Epithelial cell of proximal tubule (primary cell): ENCODE data around the gene WNT9B. TPM values are rescaled to one million over a fixed set of nuclear protein-coding genes. Genes with fewer than 3 reads are reported as not detected.

Source experiments
- DNase-seq: peaks from one replicate; pipeline ENCODE4 v3.0.0-alpha.2; 2011; ENCODE audit warnings: low read depth
- H3K4me3 ChIP-seq: 2 replicates; pipeline ENCODE4 v1.5.1; 2011; ENCODE audit warnings: low read depth, mild to moderate bottlenecking, low read length
- total RNA-seq: library from RNA; depleted of rRNA; stranded (reverse); fragments of >200 nt; gene quantifications from 2 replicates; pipeline ENCODE4 v1.2.3, GENCODE V29; 2015
- TF ChIP-seq, protein P1 (sequence below): conservative IDR thresholded peaks from 2 replicates; pipeline ENCODE4 v1.5.1; 2012; ENCODE audit warnings: low read depth, mild to moderate bottlenecking, low read length

The WNT9B gene
- total RNA-seq, 1 donor from 2014 or later, result not detected

DNA sequence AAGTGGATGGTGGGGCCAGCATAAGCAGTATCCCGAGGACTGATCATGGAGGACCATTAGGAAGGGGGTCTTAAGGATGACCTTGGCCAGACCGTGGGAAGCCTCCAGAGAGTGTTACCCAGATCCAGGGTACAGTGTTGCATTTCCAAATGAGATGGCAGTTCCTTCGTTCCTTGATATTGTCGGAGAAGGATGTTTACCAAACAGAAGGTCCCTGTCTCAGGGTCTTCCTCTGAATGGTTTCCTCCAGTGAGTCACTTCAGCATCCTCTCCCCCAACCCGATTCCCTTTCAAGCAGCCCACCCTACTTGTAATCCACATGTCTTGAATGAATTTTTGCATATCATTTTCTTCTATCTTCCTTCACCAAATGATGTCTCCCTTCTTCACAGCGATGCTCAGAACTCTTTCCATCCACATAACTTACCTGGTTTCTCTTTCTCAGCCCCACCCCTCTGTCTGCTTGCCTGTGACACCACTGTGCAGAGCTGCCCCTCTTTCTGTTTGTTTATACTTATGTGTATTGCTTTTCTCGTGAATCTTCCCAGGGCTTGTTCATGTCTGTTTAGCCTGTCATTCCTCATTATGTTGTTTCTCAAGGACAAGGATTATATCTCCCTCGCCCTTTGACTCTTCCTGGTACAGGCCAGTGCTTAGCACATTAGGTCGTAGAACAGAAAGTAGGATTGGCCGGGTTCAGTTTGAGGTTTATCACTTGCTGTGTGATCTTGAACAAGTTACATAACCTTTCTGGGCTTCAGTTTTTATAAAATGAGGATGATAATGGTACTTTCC is 77.3 kb downstream of the WNT9B start:
- no peak for DNase-seq
- H3K4me3 ChIP-seq, result no peak overlapping the region
- TF ChIP-seq, protein P1, sequence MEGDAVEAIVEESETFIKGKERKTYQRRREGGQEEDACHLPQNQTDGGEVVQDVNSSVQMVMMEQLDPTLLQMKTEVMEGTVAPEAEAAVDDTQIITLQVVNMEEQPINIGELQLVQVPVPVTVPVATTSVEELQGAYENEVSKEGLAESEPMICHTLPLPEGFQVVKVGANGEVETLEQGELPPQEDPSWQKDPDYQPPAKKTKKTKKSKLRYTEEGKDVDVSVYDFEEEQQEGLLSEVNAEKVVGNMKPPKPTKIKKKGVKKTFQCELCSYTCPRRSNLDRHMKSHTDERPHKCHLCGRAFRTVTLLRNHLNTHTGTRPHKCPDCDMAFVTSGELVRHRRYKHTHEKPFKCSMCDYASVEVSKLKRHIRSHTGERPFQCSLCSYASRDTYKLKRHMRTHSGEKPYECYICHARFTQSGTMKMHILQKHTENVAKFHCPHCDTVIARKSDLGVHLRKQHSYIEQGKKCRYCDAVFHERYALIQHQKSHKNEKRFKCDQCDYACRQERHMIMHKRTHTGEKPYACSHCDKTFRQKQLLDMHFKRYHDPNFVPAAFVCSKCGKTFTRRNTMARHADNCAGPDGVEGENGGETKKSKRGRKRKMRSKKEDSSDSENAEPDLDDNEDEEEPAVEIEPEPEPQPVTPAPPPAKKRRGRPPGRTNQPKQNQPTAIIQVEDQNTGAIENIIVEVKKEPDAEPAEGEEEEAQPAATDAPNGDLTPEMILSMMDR, result no peak

DNA sequence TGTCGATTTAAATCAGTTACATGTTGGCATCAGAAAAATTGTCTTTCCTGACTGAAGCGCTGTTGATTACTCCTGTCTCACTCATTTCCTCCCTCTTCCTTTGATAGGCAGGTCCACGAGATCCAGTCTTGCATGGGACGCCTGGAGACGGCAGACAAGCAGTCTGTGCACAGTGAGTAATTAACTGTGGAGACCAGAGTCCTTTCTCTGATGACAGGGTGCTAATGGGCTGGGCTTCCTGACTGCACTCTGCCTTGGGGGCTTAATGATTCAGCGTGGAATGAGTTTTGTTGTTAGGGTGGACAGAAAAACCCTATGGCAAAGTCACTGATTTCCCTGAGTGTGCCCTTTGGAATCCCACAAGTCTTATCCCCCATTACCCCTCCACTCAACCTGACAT is 78.0 kb downstream of the WNT9B start:
- no peak overlapping the region for H3K4me3 ChIP-seq
- TF ChIP-seq, protein P1, result no peak
- DNase-seq, result no peak

DNA sequence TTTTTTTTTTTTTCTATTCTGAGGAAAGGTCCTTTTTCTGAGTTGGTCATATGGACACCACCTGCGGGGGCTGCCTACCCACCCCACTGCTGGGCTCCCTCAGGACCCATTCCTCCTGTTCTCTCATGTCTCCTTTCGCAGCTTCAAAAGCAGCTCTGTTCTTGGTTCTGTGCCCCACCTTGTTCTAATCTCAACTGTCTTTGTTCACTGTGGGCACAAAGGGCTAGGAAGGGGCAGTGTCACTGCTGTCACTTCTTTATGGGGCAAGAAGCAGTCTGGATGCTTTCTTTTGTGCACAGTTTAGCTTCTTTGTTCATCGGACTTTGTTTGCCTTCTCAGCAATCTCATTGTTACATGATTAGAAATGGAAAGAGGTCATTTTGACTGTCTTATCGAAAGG is 78.7 kb downstream of the WNT9B start:
- DNase-seq, result no peak
- TF ChIP-seq, protein P1, result no peak
- no peak overlapping the region for H3K4me3 ChIP-seq

DNA sequence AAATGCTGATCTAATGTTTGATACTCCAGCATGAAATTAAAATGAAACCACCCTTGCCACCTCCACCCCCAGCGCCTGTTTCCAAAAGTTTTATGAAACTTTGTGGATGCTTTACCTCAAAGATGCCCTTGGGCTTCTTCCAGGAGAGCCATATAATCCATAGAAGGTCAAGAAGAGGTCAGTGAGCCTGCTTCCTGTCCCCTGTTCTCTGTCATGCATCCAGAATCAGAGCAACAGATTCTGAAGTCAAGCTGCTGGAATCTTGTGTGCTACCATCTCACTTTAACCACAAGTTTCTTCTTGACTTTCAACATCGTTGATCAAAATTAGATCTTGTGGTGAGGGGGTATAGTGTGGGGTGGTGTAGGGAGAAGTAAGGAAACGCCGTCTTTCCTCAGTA is 80.2 kb downstream of the WNT9B start:
- H3K4me3 ChIP-seq, result no peak overlapping the region
- TF ChIP-seq, protein P1, result no peak
- DNase-seq, result no peak

DNA sequence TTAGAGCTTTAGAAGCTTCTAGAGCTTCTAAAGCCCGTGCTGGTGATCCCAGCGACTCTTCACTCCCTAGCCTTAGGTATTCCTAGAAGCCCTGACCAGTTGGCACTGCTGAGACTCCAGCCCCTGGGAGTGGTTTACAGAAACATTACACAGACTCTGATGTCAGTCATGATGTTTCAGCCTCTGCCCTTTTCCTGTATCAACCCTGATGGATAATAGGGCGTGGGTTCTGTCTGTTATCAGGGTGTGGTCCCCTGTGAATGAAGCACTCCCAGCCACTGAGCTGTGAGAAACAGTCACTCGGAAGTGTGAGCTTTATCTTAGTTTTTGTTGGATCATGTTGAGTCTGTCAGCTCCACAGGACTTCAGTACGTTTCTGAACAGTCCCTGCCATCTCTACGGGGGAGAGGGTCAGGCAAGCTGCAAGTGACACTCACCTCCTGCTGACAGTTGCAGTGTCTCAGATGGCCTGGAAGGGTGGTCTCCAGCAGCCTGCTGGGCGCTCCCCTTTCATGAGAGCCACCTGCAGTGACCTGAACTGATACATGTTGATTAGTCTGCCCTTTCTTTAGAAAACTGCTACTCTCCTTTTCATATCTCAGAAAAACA is 84.4 kb downstream of the WNT9B start:
- H3K4me3 ChIP-seq, result no peak overlapping the region
- DNase-seq, result no peak
- TF ChIP-seq, protein P1, result no peak

Other genes with a start within 250 kb of the WNT9B start
- gene WNT3, start 32.9 kb upstream of the WNT9B start, total RNA-seq, result 1.6 and 2.3 TPM in 2 replicates
- gene GOSR2, start 71.6 kb downstream of the WNT9B start, total RNA-seq, result 15.6 and 25.5 TPM in 2 replicates
- 0.22 TPM in 1 of 2 replicates, not detected in the other for gene RPRML, start 127.7 kb downstream of the WNT9B start, total RNA-seq